HPDE6-E6E7 (cell line): ENCODE results near the gene P2RY8.
"Not testable (repeated sequence)": the region's sequence is repeated elsewhere in the genome, so short reads cannot be mapped to it uniquely, and the experiment has no call there.

Experiments used
- DNase-seq: peaks from one replicate; pipeline ENCODE4 v3.0.0; 2011; ENCODE audit warnings: missing footprints; ENCODE audit errors: extremely low spot score

The P2RY8 gene

GRCh38 chrX:1487401-1487800 is 49.6 kb downstream of the P2RY8 start:
- DNase-seq: no peak

GRCh38 chrX:1486749-1487361 is 50.1 kb downstream of the P2RY8 start:
- no peak for DNase-seq

- DNase-seq: no peak
Observed at GRCh38 chrX:1486177-1486576, 50.8 kb downstream of the P2RY8 start.

GRCh38 chrX:1485033-1485432 is 52.0 kb downstream of the P2RY8 start:
- no peak for DNase-seq

- no peak for DNase-seq
Observed at GRCh38 chrX:1484638-1485019, 52.4 kb downstream of the P2RY8 start.

- DNase-seq: no peak
Observed at GRCh38 chrX:1483843-1484637, 52.9 kb downstream of the P2RY8 start.

- not testable (repeated sequence) for DNase-seq
Observed at GRCh38 chrX:1482530-1482928, 54.5 kb downstream of the P2RY8 start.

- no peak for DNase-seq
Observed at GRCh38 chrX:1481636-1482529, 55.1 kb downstream of the P2RY8 start.

GRCh38 chrX:1480082-1480785 is 56.8 kb downstream of the P2RY8 start:
- DNase-seq: no peak

GRCh38 chrX:1477801-1478458 is 59.1 kb downstream of the P2RY8 start:
- DNase-seq: no peak

GRCh38 chrX:1477229-1477628 is 59.8 kb downstream of the P2RY8 start:
- no peak for DNase-seq

GRCh38 chrX:1476682-1477081 is 60.3 kb downstream of the P2RY8 start:
- DNase-seq: no peak

GRCh38 chrX:1475881-1476280 is 61.1 kb downstream of the P2RY8 start:
- DNase-seq: no peak

- no peak for DNase-seq
Observed at GRCh38 chrX:1475481-1475880, 61.5 kb downstream of the P2RY8 start.

- not testable (repeated sequence) for DNase-seq
Observed at GRCh38 chrX:1474593-1474992, 62.4 kb downstream of the P2RY8 start.

GRCh38 chrX:1472975-1473374 is 64.0 kb downstream of the P2RY8 start:
- no peak for DNase-seq

- no peak for DNase-seq
Observed at GRCh38 chrX:1468250-1468772, 68.7 kb downstream of the P2RY8 start.

- no peak for DNase-seq
Observed at GRCh38 chrX:1466971-1467561, 69.9 kb downstream of the P2RY8 start.

GRCh38 chrX:1466232-1466661 is 70.7 kb downstream of the P2RY8 start:
- DNase-seq: no peak
